HG02938 (cell line): ENCODE data around the gene PATJ.
"Not testable (repeated sequence)": the region's sequence is repeated elsewhere in the genome, so short reads cannot be mapped to it uniquely, and the experiment has no call there.

ENCODE experiments used
- ATAC-seq: cut with Tn5 transposase; IDR thresholded peaks from one replicate; pipeline ENCODE4 v1.9.1; 2021; ENCODE audit warnings: mild to moderate bottlenecking, moderate library complexity; ENCODE audit not compliant: unreplicated experiment

The PATJ gene

GRCh38 chr1:61746813-61747212, 4.5 kb downstream of the PATJ start:
- no peak for ATAC-seq

GRCh38 chr1:61748566-61748965, 6.3 kb downstream of the PATJ start:
- ATAC-seq: no peak

- ATAC-seq: no peak
Observed at GRCh38 chr1:61749574-61749973, 7.3 kb downstream of the PATJ start.

GRCh38 chr1:61752921-61753389, 10.7 kb downstream of the PATJ start:
- no peak for ATAC-seq

GRCh38 chr1:61753998-61754508, 11.8 kb downstream of the PATJ start:
- ATAC-seq: no peak

- ATAC-seq: no peak
Observed at GRCh38 chr1:61754545-61754944, 12.3 kb downstream of the PATJ start.

GRCh38 chr1:61756773-61757172, 14.5 kb downstream of the PATJ start:
- no peak for ATAC-seq

- ATAC-seq: no peak
Observed at GRCh38 chr1:61757950-61758349, 15.7 kb downstream of the PATJ start.

- no peak for ATAC-seq
Observed at GRCh38 chr1:61770131-61770530, 27.9 kb downstream of the PATJ start.

- no peak for ATAC-seq
Observed at GRCh38 chr1:61776091-61776490, 33.8 kb downstream of the PATJ start.

GRCh38 chr1:61779231-61779630, 37.0 kb downstream of the PATJ start:
- no peak for ATAC-seq

- no peak for ATAC-seq
Observed at GRCh38 chr1:61781151-61781550, 38.9 kb downstream of the PATJ start.

- peak; percentile 88 for ATAC-seq
Observed at GRCh38 chr1:61782771-61783170, 40.5 kb downstream of the PATJ start.

- no peak for ATAC-seq
Observed at GRCh38 chr1:61784726-61785125, 42.4 kb downstream of the PATJ start.

- no peak for ATAC-seq
Observed at GRCh38 chr1:61790837-61791236, 48.6 kb downstream of the PATJ start.

- ATAC-seq: no peak
Observed at GRCh38 chr1:61797045-61797755, 54.9 kb downstream of the PATJ start.

GRCh38 chr1:61801047-61801446, 58.8 kb downstream of the PATJ start:
- ATAC-seq: not testable (repeated sequence)

- ATAC-seq: no peak
Observed at GRCh38 chr1:61807606-61808140, 65.4 kb downstream of the PATJ start.

- ATAC-seq: no peak
Observed at GRCh38 chr1:61808321-61808720, 66.0 kb downstream of the PATJ start.

- ATAC-seq: no peak
Observed at GRCh38 chr1:61808968-61809367, 66.7 kb downstream of the PATJ start.

- ATAC-seq: no peak
Observed at GRCh38 chr1:61812916-61813315, 70.6 kb downstream of the PATJ start.

GRCh38 chr1:61816191-61816590, 73.9 kb downstream of the PATJ start:
- no peak for ATAC-seq

- no peak for ATAC-seq
Observed at GRCh38 chr1:61818992-61819391, 76.7 kb downstream of the PATJ start.
